ENCODE results near the gene SLC1A3. TPM values are rescaled to one million over a fixed set of nuclear protein-coding genes. Genes with fewer than 3 reads are reported as not detected.

Gene SLC1A3
- total RNA-seq, 3 donors from 2014 or later (not counting 1 experiment from before 2014, with no cell fraction given): 1.1 TPM; not detected in 2

GRCh38 chr5:36701085-36701698, 94.8 kb downstream of the SLC1A3 start:
- peaks cover 2% of the 10 kb centered on the region for H3K4me1 ChIP-seq (ENCODE audit: control insufficient read depth, insufficient read depth, low read length)
- H3K9me3 ChIP-seq (ENCODE audit: control insufficient read depth, insufficient read depth, low read length): no peaks in the 10 kb centered on the region
- WGBS (ENCODE audit: insufficient coverage): 67% methylated on average over 4 of the region's 4 CpGs
- H3K9me3 Mint-ChIP-seq: no peaks in the 10 kb centered on the region
- H3K36me3 Mint-ChIP-seq: peaks cover 7% of the 10 kb centered on the region
- no peak overlapping the region for H3K4me3 Mint-ChIP-seq
- no peaks in the 10 kb centered on the region for H3K27me3 ChIP-seq (ENCODE audit: control insufficient read depth, insufficient read depth, low read length)
- H3K27me3 Mint-ChIP-seq (ENCODE audit: low read depth in 2 of 2): no peaks in the 10 kb centered on the region
- H3K4me1 Mint-ChIP-seq: peaks cover 0 to 9% of the 10 kb centered on the region in 2 donors
- H3K27ac ChIP-seq (ENCODE audit: low read length): no peak overlapping the region
- no peak overlapping the region for H3K27ac Mint-ChIP-seq
- TF ChIP-seq CTCF (IDR thresholded peaks at IDR 0.05): no peak
- H3K4me3 ChIP-seq (ENCODE audit: low read length): no peak overlapping the region
- DNase-seq (no peak), ATAC-seq (no peak)
- intact Hi-C loops (cut with micrococcal nuclease): no loop called here
- no peaks in the 10 kb centered on the region for H3K36me3 ChIP-seq (ENCODE audit: control insufficient read depth, insufficient read depth, low read length)

- peaks cover 7% of the 10 kb centered on the region for H3K36me3 Mint-ChIP-seq
- Histone ChIP-seq H3K27me3 (ENCODE audit: control insufficient read depth, insufficient read depth, low read length) (no peaks in the 10 kb centered on the region), H3K4me1 (ENCODE audit: control insufficient read depth, insufficient read depth, low read length) (peaks cover 2% of the 10 kb centered on the region), H3K27ac (ENCODE audit: low read length) (no peak overlapping the region), H3K9me3 (ENCODE audit: control insufficient read depth, insufficient read depth, low read length) (no peaks in the 10 kb centered on the region), H3K36me3 (ENCODE audit: control insufficient read depth, insufficient read depth, low read length) (no peaks in the 10 kb centered on the region), H3K4me3 (ENCODE audit: low read length) (no peak overlapping the region)
- WGBS (ENCODE audit: insufficient coverage): 91% methylated on average over 4 of the region's 5 CpGs
- ATAC-seq (no peak), DNase-seq (no peak)
- intact Hi-C loops (cut with micrococcal nuclease): no loop called here
- no peak overlapping the region for H3K4me3 Mint-ChIP-seq
- TF ChIP-seq CTCF (IDR thresholded peaks at IDR 0.05): no peak
- no peak overlapping the region for H3K27ac Mint-ChIP-seq
- H3K27me3 Mint-ChIP-seq (ENCODE audit: low read depth in 2 of 2): no peaks in the 10 kb centered on the region
- H3K9me3 Mint-ChIP-seq: no peaks in the 10 kb centered on the region
- H3K4me1 Mint-ChIP-seq: peaks cover 0 to 9% of the 10 kb centered on the region in 2 donors
Observed at GRCh38 chr5:36703245-36703860, 96.9 kb downstream of the SLC1A3 start.

- Mint-ChIP-seq H3K4me1 (peaks cover 0 to 9% of the 10 kb centered on the region in 2 donors), H3K36me3 (peaks cover 14% of the 10 kb centered on the region), H3K4me3 (no peak overlapping the region), H3K27ac (no peak overlapping the region), H3K27me3 (ENCODE audit: low read depth in 2 of 2) (no peaks in the 10 kb centered on the region), H3K9me3 (no peaks in the 10 kb centered on the region)
- no peak overlapping the region for H3K27ac ChIP-seq (ENCODE audit: low read length)
- no peak for TF ChIP-seq CTCF (IDR thresholded peaks at IDR 0.05)
- no peaks in the 10 kb centered on the region for H3K9me3 ChIP-seq (ENCODE audit: control insufficient read depth, insufficient read depth, low read length)
- no peak for ATAC-seq
- peaks cover 2% of the 10 kb centered on the region for H3K4me1 ChIP-seq (ENCODE audit: control insufficient read depth, insufficient read depth, low read length)
- DNase-seq: no peak
- no peak overlapping the region for H3K4me3 ChIP-seq (ENCODE audit: low read length)
- intact Hi-C loops (cut with micrococcal nuclease): no loop called here
- 88% methylated on average over 1 of the region's 1 CpG for WGBS (ENCODE audit: insufficient coverage)
- H3K27me3 ChIP-seq (ENCODE audit: control insufficient read depth, insufficient read depth, low read length): no peaks in the 10 kb centered on the region
- no peaks in the 10 kb centered on the region for H3K36me3 ChIP-seq (ENCODE audit: control insufficient read depth, insufficient read depth, low read length)
Observed at GRCh38 chr5:36704131-36704530, 97.7 kb downstream of the SLC1A3 start.

All from natural killer cell (primary cell).